ENCODE measurements around the gene TYK2.
"Not testable (repeated sequence)": the region's sequence is repeated elsewhere in the genome, so short reads cannot be mapped to it uniquely, and the experiment has no call there.

Gene TYK2

DNA sequence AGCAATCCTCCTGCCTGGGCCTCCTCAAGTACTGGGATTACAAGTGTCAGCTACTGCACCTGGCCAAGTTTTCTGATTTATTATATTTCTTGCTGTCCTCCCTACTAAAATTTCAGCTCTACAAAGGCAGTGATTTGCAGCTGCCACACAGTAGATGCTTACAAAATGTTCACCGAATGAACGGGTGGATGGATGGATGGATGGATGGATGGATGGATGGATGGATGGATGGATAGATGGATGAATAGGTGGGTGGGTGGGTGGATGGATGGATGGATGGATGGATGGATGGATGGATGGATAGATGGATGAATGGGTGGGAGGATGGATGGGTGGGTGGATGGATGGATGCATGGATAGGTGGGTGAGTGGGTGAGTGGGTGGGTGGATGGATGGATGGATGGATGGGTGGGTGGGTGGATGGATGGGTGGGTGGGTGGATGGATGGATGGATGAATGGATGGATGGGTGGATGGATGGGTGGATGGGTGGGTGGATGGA is 3.2 kb downstream of the TYK2 start:
- not testable (repeated sequence) for DNase-seq (ENCODE audit: low read depth in 3 of 3)

DNA sequence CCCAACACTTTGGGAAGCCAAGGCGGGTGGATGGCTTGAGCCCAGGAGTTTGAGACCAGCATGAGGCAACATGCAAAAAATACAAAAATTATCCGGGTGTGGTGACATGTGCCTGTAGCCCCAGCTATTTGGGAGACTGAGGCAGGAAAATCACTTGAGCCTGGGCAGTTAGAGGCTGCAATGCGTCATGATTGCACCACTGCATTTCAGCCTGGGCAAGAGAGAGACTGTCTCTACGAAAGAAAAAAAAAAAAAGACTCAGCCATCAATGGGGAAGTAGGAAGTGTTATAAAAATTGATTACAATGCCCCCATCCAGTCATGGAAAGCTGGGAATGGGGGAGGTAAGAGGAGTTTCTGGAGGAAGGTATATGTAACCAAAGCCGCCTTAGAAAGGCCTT is 5.4 kb downstream of the TYK2 start:
- no peak for DNase-seq (ENCODE audit: low read depth in 3 of 3)

DNA sequence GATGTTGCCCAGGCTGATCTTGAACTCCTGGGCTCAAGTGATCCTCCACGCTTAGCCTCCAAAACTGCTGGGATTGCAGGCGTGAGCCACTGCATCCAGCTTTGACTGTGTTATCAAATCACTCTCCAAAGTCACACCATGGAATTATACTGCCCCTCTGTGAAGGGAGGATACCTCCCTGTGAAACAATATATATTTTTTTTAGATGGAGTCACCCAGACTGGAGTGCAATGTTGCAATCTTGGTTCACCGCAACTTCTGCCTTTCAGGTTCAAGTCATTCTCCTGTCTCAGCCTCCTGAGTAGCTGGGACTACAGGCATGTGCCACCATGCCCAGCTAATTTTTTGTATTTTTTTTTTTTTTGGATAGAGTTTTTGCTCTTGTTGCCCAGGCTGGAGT is 7.7 kb downstream of the TYK2 start:
- DNase-seq (ENCODE audit: low read depth in 3 of 3), result no peak

DNA sequence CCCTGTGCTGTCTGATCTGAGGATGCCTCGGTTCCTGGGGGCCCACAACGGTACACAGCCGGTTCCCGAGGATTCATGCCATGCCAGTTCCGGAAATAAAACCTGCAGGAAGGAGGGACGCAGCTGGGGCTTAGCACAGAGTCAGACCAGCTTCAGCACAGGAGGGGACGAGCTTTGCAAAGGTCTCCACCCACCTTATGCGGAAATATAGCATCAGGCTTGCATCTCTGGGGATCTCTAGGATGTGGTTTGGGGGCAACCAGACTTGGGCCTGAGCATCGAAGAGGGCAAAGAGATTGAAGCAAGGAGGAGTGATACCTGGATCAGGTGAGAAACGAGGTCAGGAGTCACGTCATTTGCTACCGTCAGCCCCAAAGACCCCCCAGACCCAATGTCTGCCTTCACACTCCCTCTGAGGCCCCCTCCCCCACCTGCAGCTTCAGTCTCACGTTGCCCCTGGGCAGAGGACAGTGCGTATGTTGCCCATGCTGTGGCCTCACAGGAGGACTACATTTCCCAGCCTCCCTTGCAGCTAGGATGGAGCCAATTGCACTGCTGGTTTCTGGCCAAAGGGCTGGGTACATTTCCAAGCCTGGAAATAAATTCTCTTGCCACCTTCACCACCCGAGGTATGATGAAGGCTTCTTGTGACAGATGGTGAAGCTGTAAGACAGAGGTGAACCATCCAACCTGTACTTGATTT is 12.1 kb downstream of the TYK2 start:
- no peak for DNase-seq (ENCODE audit: low read depth in 3 of 3)

DNA sequence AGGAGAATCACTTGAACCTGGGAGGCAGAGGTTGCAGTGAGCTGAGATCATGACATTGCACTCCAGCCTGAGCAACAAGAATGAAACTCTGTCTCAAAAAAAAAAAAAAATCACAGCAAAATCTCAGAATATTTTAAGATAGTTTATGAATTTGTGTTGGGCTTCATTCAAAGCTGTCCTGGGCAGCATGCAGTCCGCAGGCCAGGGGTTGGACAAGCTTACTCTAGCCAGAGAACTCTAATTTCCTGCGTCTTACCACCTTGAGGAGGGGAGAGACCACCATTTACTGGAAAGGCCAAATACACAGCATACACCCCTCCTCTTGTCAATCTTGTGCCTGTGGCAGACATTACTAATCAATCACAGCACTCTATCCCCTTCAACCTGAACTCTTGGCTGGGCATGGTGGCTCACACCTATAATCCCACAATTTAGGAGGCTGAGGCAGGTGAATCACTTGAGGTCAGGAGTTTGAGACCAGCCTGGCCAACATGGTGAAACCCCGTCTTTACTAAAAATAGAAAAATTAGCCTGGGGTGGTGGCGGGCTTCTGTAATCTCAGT is 13.3 kb downstream of the TYK2 start:
- not testable (repeated sequence) for DNase-seq (ENCODE audit: low read depth in 3 of 3)

DNA sequence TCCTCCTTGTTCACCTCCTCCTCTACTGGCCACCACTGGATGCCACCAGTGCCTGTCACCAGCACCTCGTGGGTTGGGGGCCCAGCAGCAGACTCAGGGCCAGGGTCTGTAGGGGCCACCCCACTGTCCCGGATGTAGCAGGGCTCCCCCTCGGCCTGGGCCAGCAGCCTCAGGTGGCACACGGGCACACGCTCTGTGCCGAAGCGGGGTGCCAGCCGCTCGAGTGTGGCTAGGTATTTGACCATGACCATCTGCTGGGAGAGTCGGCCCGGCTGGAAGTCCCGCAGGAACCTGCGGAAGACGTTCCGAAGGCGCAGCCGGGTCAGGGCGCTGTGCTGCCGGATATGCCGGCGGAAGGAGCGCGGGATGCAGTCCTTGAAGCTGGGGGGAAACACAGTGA is 14.9 kb downstream of the TYK2 start:
- no peak for DNase-seq (ENCODE audit: low read depth in 3 of 3)

DNA sequence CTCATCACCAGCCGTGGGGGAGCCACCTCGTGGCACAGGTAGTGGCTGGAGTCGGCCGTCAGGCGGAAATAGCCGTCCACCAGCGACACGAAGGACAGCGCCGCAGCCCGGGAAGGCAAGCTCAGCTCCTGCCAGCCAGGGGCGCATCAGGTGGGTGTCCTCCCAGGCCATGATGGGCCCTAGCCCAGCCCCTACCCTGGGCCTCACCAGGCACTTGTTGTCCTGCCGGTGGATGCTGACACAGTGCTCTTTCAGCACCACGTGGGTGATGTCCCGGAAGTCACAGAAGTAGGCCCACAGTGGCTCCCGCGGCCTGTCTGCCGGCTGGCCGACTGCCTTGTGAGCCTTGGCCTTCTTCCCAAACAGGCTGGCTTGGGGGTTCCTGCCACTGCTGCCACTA is 15.7 kb downstream of the TYK2 start:
- DNase-seq (ENCODE audit: low read depth in 3 of 3), result no peak

DNA sequence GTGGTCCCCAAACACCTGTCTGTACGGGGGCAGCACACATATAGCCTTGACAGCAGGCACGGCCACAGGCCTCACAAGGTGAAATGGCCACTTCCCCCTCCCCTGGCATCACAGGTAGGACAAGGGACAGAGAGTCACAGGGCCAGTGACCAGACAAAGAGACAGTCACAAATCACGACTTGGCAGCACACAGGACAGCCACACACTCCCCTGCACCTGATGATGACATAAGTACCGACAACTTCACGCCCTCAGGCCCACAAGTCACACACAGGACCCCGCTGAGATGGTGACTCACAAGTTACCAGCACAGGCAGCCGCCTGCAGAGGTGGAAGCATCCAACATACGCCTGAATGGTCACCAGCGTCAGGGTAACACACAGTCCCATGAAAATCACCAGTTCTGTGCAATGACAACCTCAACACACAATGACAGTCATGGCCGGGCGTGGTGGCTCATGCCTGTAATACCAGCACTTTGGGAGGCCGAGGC is 16.5 kb downstream of the TYK2 start:
- no peak for DNase-seq (ENCODE audit: low read depth in 3 of 3)

DNA sequence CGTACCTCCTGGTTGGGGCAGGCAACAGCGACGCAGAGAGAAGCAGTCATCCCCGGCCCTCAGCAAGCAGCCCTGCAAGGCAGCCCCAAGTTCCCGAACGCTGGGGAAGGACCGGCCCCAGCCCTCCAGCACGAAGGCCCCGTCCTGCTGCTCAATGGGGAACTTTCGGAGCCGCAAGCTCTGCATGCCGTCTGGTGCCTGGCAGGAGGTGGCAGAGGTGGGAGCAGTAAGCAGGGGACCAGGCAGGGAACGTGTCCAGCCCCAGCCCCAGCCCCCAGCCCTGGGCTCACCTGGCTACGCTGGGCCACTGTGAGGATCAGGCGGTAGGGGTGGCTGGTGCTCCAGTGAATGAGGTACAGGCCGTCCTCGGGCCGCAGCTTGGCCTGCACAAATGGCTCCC is 18.1 kb downstream of the TYK2 start:
- no peak for DNase-seq (ENCODE audit: low read depth in 3 of 3)

DNA sequence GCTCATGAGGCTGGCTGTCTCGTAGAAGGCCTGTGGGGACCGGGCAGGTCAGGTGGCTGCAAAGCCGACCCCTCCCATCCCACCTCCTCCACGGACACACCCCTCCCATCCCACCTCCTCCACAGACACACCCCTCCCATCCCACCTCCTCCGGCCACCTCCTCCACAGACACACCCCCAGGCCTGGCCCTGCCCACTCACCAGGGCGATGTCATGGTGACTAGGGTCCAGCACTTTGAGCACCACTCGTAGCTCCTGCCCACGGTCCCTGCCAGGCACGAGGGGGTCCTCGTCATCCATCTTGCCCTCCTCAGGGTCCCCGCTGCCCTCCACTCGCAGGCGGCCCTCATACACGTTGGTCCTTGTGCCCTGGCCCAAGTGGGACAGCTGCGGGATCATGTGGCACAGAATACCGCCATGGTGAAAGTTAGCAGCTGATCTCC is 18.8 kb downstream of the TYK2 start:
- DNase-seq (ENCODE audit: low read depth in 3 of 3), result no peak

DNA sequence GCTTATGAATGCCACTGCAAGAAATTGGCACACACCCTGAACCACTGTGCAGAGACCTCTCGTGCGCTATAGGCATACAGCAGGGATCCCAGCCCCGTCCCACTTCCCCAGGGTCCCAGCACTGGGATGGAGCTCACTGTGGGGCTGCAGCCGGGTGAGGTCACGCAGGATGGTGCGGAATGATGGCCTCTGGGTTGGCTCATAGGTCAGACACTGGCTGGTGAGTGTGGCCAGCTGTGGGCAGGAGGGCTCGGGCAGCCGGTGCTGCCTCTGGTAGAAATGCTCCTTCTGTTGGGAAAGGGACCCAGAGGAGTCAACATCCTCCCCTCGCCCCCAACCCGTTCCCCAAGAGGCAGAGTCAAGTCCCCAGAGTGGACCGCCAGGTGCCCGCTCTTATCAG is 23.9 kb downstream of the TYK2 start:
- no peak for DNase-seq (ENCODE audit: low read depth in 3 of 3)

DNA sequence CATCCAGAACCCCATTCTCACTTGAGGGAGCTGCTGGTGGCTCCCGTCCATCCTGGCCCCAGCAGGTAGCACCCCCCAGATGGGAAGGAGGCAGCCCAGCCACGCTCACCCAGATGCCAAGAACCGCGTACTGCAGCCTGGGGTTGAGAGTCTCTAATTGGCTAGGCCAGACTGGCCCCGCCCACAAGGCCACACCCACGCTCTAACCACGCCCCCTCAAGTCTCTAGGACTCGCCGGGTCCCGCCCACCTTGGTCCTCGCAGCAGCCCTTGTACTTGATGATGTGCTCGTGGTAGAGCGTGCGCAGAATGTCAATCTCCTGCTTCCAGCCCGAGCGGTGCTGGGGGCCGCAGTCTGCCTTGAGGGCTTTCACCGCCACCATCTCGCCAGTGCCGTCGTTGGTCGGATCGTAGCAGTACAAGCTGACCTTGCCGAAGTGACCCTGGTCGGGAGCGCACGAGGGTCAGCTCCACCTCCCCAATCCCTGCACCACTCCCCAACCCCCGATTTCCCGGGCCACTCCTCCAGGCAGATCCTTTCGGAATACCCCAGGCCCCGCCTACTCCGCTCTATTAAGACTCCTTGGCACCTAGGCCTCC is 26.5 kb downstream of the TYK2 start:
- peak in 2 of 3 experiments; percentile 31 to 62 for DNase-seq (ENCODE audit: low read depth in 3 of 3)

DNA sequence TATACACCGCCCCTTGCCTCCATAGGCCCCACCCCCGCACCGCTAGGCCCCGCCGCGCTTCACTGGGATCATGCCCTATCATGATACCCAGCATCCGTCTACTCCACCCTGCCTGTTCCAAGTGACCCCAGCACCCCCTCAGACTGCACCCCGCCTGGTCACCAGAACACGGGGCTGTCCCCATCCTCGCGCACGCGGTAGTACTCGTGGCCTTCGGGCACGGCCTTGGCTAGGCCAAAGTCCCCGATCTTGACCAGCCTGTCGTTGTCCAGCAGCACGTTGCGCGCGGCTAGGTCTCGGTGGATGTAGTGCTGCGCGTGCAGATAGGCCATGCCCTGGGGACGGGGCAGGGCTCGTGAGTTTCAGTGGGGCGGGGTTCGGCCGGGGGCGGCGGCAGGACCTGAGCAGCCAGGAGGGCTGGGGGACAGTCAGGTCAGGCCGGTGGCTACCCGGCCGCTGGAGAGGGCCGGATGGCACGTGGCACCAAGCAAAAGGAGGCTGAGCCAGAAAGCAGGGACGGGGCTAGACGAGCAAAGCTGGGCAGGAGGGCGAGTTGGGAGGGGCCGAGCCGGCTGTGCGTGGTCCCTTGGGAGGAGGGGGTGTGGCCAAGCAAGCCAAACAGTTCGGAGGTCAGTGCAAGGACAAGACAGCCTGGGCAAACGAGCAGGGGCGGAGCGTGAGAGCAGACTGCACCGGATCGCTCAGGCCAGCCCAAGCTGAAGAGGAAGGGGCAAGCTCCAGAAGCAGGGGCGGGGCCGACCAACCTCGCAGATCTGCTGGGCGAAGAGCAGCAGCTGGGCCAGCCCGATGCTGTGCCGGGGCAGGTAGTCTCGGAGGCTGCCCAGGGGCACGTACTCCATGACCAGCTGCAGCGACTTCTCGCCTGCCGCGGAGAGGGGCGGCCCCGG is 27.4 kb downstream of the TYK2 start:
- DNase-seq (ENCODE audit: low read depth in 3 of 3), result no peak

DNA sequence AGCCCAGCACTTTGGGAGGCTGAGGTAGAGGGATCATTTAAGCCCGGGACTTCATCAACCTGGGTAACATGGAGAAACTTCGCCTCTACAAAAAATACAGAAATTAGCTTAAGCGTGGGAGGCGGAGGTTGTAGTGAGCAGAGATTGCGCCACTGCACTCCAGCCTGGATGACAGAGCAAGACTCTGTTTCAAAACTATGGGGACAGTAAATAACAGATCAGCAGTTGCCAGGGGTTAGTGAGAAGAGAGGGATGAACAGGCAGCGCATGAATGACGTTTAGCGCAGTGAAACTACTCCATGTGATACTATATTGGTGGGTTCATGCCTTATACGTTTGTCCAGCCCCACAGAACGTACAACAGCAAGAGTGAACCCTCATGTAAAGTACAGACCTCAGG is 33.9 kb downstream of the TYK2 start:
- DNase-seq (ENCODE audit: low read depth in 3 of 3), result no peak

DNA sequence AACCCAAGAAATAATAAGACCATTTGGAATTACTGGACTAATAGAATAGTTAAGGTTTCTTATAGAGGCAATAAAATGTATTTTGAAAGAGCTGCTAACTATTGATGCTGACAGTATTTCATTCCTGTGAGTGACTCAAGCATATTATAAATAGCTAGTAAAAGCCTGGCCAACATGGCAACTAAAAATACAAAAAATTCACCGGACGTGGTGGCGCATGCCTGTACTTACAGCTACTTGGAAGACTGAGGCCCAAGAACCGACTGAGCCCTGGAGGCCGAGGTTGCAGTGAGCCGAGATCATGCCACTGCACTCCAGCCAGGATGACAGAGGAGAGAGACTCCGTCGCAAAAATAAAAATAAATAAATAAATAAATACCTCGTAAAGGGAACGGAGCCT is 35.6 kb downstream of the TYK2 start:
- DNase-seq (ENCODE audit: low read depth in 3 of 3), result no peak

DNA sequence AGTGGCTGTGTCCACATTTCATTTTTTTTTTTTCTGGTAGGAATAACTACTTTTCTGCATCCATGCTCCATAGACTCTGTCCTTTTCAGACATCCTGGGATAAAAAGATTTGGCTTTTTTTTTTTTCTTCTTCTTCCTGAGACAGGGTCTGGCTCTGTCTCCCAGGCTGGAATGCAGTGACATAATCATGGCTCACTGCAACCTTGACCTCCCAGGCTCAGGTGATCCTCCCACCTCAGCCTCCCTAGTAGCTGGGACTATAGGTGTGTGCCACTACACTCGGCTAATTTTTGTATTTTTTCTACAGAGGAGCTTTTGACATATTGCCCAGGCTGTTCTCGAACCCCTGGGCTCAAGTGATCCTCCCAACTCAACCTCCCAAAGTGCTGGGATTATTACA is 36.9 kb downstream of the TYK2 start:
- DNase-seq (ENCODE audit: low read depth in 3 of 3), result no peak

DNA sequence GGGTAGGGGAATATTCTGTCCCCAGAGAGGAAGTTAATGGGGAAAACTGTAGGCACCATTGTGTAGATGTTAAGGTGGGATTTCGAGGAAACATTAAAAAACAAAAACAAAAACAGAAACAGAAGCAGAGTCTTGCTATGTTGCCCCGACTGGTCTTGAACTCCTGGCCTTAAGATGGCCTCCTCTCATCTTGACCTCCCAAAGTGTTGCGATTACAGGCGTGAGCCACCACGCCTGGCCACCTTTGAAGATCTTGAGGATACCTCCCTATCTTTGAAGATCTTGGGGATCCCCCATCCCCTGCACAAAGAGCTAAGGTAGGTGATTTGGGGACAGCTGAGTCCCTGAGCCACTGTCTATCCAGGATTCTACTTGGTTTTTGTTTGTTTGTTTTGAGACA is 40.4 kb downstream of the TYK2 start:
- no peak for DNase-seq (ENCODE audit: low read depth in 3 of 3)

DNA sequence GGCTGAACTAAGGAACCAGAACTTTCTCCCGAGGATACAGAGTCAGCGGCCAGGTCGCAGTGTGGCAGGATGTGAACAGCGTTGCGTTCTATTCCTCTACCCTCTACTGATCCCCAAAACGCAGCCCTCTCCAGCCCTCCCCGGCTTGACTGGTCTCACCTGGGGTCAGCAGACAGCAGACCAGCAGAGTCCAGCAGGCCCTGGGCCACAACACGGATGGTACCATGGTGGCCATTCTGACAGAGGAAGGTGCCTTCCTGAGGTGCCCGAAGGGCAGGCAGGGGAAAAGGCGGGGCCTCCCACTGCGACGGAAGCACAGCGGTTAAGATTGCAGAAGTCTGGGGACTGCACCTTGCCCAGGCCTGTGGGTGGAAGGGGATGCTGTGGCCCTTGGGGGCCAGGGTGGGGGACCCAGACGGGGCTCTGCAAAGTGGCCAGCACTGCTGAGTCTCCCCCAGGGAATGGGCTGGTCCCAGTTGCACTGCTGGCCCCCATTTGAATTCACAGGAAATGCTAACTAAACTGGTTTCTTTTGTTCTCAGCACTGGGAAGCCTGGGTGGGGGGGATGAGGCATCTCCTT is 40.9 kb downstream of the TYK2 start, which contains the start of gene ICAM3:
Gene ICAM3 (minus strand): TSS at position 245 of the 581 bp plus-strand sequence. CDS start 10 bp downstream, at position 235.
- DNase-seq (ENCODE audit: low read depth in 3 of 3), result peak; percentile 29 to 71 (median 42)

DNA sequence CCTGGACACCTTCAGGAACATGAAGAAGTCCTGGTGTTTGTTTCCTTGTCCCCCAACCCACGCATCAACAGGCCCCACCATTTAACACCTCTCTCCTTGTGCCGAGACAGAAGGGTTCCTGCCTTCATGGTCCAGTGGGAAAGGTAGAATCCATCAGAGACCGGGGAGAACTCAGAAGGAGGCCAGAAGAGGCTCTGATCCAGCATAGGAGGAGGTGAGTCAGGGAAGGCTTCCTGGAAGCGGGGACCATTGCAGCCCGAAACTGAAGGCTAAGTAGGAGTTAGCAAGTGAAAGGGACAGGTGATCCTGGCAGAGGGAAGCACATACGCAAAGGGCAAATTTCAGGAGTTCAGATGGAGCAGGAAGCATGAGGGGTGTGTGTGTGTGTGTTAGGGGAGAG is 41.4 kb downstream of the TYK2 start:
- no peak for DNase-seq (ENCODE audit: low read depth in 3 of 3)

DNA sequence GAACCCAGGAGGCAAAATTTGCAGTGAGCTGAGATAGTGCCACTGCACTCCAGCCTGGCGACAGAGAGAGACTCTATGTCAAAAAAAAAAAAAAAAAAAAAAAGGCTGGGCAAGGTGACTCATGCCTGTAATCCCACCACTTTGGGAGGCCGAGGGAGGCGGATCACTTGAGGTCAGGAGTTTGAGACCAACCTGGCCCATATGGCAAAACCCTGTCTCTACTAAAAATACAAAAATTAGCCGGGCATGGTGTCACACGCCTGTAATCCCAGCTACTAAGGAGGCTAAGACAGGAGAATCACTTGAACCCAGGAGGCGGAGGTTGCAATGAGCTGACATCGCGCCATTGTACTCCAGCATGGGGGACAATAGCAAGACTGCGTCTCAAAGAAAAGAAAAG is 43.6 kb downstream of the TYK2 start:
- DNase-seq (ENCODE audit: low read depth in 3 of 3), result not testable (repeated sequence)

DNA sequence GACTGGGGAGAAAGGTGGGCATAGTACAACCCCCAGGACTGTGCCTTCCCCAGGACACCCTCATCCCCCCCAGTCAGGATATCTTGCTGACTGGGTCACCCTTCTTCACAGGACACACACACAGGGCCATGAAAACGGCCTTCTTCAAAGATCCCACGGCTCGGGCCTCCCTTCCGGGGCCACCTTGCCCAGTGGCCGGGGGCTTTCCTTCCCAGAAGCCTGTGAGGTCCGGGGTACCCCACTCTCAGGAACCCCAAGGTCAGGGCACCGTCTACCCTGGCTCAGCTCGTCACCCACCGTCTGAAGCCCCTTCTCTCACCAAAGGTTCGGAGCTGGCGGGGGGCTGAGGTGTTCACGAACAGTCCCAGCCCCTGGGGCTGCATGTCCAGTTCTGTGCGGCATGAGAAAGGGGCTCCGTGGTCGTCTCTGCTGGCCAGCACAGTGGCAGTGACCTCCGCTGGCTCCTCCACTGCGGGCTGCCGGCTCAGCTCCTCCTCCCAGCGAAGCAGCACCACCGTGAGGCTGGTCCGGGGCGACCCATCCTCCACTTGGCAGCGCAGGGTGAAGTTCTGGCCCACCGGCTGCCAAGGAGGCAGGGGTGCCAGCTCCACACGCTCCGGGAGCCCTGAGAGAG is 44.9 kb downstream of the TYK2 start:
- no peak for DNase-seq (ENCODE audit: low read depth in 3 of 3)

Data from stimulated activated CD4-positive, alpha-beta T cell treated with anti-CD3 and anti-CD28 coated beads, TNF-alpha, amount 100 ng/mL, for 24 hours (primary cell).